ENCODE measurements around the gene NAA80.

GRCh38 chr3:50254577-50255250, 44.5 kb downstream of the NAA80 start:
- TF ChIP-seq CEBPB (IDR thresholded peaks at IDR 0.05) (no peak), REST (IDR thresholded peaks at IDR 0.05; ENCODE audit: low read depth) (no peak), CREB1 (IDR thresholded peaks at IDR 0.05; ENCODE audit: low read depth) (no peak), EP300 (IDR thresholded peaks at IDR 0.05; ENCODE audit: borderline replicate concordance) (no peak), YY1 (IDR thresholded peaks at IDR 0.05; ENCODE audit: low read depth) (no peak), FOXM1 (IDR thresholded peaks at IDR 0.05; ENCODE audit: borderline replicate concordance, low read depth) (no peak), USF1 (IDR thresholded peaks at IDR 0.05) (no peak), RAD21 (IDR thresholded peaks at IDR 0.05; ENCODE audit: low read depth) (no peak), NFIC (IDR thresholded peaks at IDR 0.05) (no peak), TEAD4 (IDR thresholded peaks at IDR 0.05) (no peak), TAF1 (IDR thresholded peaks at IDR 0.05; ENCODE audit: low read depth) (no peak), EGR1 (IDR thresholded peaks at IDR 0.05) (no peak)
- TF ChIP-seq, protein P1, sequence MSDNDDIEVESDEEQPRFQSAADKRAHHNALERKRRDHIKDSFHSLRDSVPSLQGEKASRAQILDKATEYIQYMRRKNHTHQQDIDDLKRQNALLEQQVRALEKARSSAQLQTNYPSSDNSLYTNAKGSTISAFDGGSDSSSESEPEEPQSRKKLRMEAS (IDR thresholded peaks at IDR 0.05), result no peak
